ENCODE data around the gene TMEM52.
A peak's percentile ranks its signal among the peaks of the same experiment; 100 is the strongest.

The TMEM52 gene

GRCh38 chr1:1926886-1927660 is 8.0 kb upstream of the TMEM52 start:
- Mint-ChIP-seq H3K36me3 (no peaks in the 10 kb centered on the region), H3K4me3 (no peak overlapping the region), H3K9me3 (no peaks in the 10 kb centered on the region), H3K27ac (no peak overlapping the region), H3K27me3 (peaks cover 15 to 45% of the 10 kb centered on the region in 2 donors), H3K4me1 (peaks cover 4 to 6% of the 10 kb centered on the region in 2 donors)
- no peak for ATAC-seq (replicated peaks)
- DNase-seq = no peak

GRCh38 chr1:1926346-1926811 is 7.3 kb upstream of the TMEM52 start:
- DNase-seq = no peak
- Mint-ChIP-seq H3K4me3 (no peak overlapping the region), H3K4me1 (peaks cover 4 to 6% of the 10 kb centered on the region in 2 donors), H3K9me3 (no peaks in the 10 kb centered on the region), H3K27me3 (peaks cover 15 to 45% of the 10 kb centered on the region in 2 donors), H3K27ac (no peak overlapping the region), H3K36me3 (no peaks in the 10 kb centered on the region)
- ATAC-seq (replicated peaks) = no peak

DNA sequence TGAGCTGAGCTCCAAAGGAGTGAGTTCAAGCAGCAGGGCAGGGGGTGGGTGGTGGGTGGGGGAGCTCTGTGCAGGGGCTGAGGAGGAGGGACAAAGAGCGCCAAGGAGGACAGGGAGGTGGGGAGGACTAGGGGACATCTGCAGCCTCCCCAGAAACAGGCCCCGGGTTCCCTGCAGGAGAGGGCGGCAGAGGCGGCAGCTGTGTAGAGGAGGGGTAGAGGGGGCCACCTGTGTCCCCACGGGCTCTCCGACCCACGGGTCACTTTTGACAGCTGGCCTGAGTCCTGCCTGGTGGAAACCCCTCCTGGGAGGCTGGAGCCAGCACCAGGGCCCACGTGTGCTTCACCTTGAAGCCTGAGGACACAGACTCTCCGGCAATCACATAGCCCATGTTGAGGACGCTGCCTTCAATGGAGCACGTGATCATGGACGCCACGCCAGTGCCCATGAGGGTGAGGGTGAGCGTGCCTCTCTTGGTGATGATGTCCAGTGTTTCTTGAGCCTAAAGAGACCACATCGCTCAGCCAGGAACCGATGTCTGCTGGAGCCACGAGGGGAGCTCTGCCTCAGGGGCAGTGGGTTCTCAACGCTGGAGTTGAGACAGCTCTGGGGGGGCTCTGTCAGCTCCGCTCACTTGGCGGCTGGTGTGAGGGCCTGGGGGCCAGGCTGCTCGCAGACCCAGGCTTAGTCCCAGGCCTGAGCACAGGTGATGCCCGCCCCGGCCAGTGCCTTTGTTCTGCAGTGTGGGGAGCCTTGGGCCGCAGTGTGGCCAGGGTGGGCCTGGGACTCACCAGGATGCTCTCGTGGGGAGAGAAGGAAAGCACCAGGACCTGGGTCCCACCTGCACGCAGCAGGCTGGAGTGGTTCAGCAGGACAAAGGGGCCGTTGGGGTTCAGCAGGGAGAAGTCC is 6.6 kb upstream of the TMEM52 start:
- H3K4me1 Mint-ChIP-seq = peaks cover 4 to 6% of the 10 kb centered on the region in 2 donors
- H3K36me3 Mint-ChIP-seq = no peaks in the 10 kb centered on the region
- H3K9me3 Mint-ChIP-seq = no peaks in the 10 kb centered on the region
- no peak overlapping the region for H3K27ac Mint-ChIP-seq
- no peak for DNase-seq
- H3K27me3 Mint-ChIP-seq = peaks cover 15 to 45% of the 10 kb centered on the region in 2 donors
- ATAC-seq (replicated peaks) = no peak
- H3K4me3 Mint-ChIP-seq = no peak overlapping the region

- peaks cover 4 to 6% of the 10 kb centered on the region in 2 donors for H3K4me1 Mint-ChIP-seq
- no peak overlapping the region for H3K4me3 Mint-ChIP-seq
- peaks cover 15 to 45% of the 10 kb centered on the region in 2 donors for H3K27me3 Mint-ChIP-seq
- H3K27ac Mint-ChIP-seq = peak overlapping the region; percentile 47
- no peak for ATAC-seq (replicated peaks)
- DNase-seq = no peak
- no peaks in the 10 kb centered on the region for H3K36me3 Mint-ChIP-seq
- H3K9me3 Mint-ChIP-seq = no peaks in the 10 kb centered on the region
Observed at GRCh38 chr1:1924849-1925248, 5.8 kb upstream of the TMEM52 start.

GRCh38 chr1:1924386-1924785 is 5.3 kb upstream of the TMEM52 start:
- H3K4me1 Mint-ChIP-seq = peaks cover 4 to 6% of the 10 kb centered on the region in 2 donors
- no peaks in the 10 kb centered on the region for H3K9me3 Mint-ChIP-seq
- DNase-seq (no peak), ATAC-seq (replicated peaks) (no peak)
- H3K4me3 Mint-ChIP-seq = no peak overlapping the region
- peaks cover 15 to 45% of the 10 kb centered on the region in 2 donors for H3K27me3 Mint-ChIP-seq
- H3K36me3 Mint-ChIP-seq = no peaks in the 10 kb centered on the region
- H3K27ac Mint-ChIP-seq = peak overlapping the region; percentile 47

DNA sequence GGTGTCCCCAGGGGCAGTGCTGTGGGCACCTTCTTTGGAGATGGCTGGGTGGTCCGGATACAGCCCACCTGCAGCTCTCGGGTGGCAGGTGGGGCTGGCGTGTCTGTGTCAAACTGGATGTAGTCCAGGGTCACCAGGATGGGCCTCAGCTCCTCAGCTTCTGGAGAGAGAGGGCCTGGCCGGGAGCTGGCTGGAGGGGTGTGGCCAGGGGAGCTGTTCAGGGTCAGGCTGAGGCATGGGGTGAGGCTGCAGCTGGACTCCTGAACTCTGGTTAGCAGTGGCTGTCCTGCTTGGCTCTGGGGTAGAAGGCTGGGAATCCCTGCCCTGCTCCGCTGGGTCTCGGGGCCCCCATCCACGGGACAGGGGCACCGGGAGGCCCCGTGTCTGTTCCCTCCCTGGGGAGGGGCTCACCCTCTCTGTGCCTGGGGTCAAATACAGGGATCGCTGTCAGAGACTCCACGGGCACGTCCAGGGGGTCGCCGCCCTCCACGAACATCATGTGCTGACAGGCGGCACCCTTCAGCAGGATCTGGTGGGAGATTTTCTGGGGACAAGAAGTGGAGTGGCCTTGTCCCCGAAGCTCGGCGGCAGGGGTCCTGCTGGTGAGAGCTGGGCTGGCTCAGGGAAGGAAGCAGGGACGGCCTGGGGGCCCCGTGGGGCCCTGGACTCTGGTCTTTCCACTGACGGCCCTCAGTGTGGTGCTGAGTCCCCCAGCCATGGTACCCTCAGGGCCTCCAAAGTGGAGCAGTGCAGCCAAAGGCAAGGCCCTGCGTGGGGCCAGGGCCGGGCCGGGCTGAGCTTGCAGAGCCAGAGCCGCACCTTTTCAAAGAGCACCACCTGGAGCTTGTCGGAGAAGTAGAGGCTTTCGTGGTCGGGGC is 4.1 kb upstream of the TMEM52 start:
- Mint-ChIP-seq H3K4me1 (peaks cover 4 to 9% of the 10 kb centered on the region in 2 donors), H3K4me3 (no peak overlapping the region), H3K36me3 (no peaks in the 10 kb centered on the region), H3K27me3 (peaks cover 15 to 39% of the 10 kb centered on the region in 2 donors), H3K27ac (no peak overlapping the region), H3K9me3 (no peaks in the 10 kb centered on the region)
- ATAC-seq (replicated peaks) (no peak), DNase-seq (no peak)

DNA sequence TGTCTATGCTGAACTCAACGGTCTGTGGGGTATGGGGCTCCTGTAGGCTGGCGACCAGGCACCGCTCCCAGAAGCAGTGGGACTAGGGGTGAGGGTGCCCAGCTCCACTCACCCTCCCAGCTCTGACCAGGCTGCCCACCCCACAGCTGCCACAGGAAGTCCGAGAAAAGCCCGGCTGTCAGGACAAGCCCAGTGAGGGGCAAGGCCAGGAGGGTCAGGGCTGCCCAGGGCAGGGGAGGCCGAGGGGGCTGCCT is 3.5 kb upstream of the TMEM52 start:
- ATAC-seq (replicated peaks) (no peak), DNase-seq (no peak)
- Mint-ChIP-seq H3K27me3 (peaks cover 15 to 40% of the 10 kb centered on the region in 2 donors), H3K36me3 (no peaks in the 10 kb centered on the region), H3K27ac (no peak overlapping the region), H3K9me3 (no peaks in the 10 kb centered on the region), H3K4me3 (no peak overlapping the region), H3K4me1 (peaks cover 6 to 15% of the 10 kb centered on the region in 2 donors)

- DNase-seq (no peak), ATAC-seq (replicated peaks) (no peak)
- Mint-ChIP-seq H3K36me3 (no peaks in the 10 kb centered on the region), H3K27ac (no peak overlapping the region), H3K9me3 (no peaks in the 10 kb centered on the region), H3K4me3 (no peak overlapping the region), H3K27me3 (peaks cover 15 to 37% of the 10 kb centered on the region in 2 donors), H3K4me1 (peaks cover 8 to 17% of the 10 kb centered on the region in 2 donors)
Observed at GRCh38 chr1:1921901-1922701, 3.0 kb upstream of the TMEM52 start.

DNA sequence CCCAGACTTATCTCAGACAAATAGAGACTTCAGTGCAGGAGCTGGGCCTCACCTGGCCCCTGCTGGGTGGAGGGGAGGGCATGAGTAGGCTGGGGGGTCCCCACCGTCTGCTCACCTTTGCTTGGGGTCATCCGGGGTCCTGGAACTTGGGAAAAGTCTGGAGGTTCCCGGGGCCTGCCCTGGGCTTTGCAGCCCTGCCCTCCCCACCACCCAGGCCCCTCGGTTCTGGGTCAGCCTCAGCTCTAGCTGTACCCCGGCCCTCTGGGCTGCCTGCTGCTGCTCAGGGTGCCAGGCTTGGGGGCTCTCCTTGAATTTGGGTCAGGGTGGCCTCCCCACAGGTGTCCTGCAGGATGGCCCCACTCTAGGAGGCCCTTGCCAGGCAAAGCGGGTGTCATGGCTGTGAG is 2.4 kb upstream of the TMEM52 start:
- Mint-ChIP-seq H3K36me3 (no peaks in the 10 kb centered on the region), H3K9me3 (no peaks in the 10 kb centered on the region), H3K27me3 (peaks cover 14 to 31% of the 10 kb centered on the region in 2 donors), H3K27ac (no peak overlapping the region), H3K4me3 (no peak overlapping the region), H3K4me1 (peaks cover 8 to 17% of the 10 kb centered on the region in 2 donors)
- DNase-seq (no peak), ATAC-seq (replicated peaks) (no peak)

GRCh38 chr1:1920608-1921458 is 1.8 kb upstream of the TMEM52 start:
- Mint-ChIP-seq H3K9me3 (no peaks in the 10 kb centered on the region), H3K4me1 (peaks cover 8 to 17% of the 10 kb centered on the region in 2 donors), H3K36me3 (no peaks in the 10 kb centered on the region), H3K27ac (no peak overlapping the region), H3K4me3 (peak overlapping the region in 1 of 2 donors; percentile 44), H3K27me3 (peaks cover 8 to 25% of the 10 kb centered on the region in 2 donors)
- no peak for DNase-seq
- ATAC-seq (replicated peaks) = no peak

GRCh38 chr1:1920057-1920607 is 1.1 kb upstream of the TMEM52 start:
- Mint-ChIP-seq H3K36me3 (no peaks in the 10 kb centered on the region), H3K4me1 (peaks cover 9 to 17% of the 10 kb centered on the region in 2 donors), H3K27me3 (peaks cover 7 to 21% of the 10 kb centered on the region in 2 donors), H3K4me3 (peak overlapping the region; percentile 41 to 75), H3K27ac (peak overlapping the region; percentile 65), H3K9me3 (no peaks in the 10 kb centered on the region)
- DNase-seq = no peak
- ATAC-seq (replicated peaks) = no peak

- peak overlapping the region; percentile 75 to 79 for H3K4me3 Mint-ChIP-seq
- H3K27ac Mint-ChIP-seq = peak overlapping the region; percentile 79
- peak; percentile 86 to 91 for ATAC-seq (replicated peaks)
- peaks cover under 1 to 14% of the 10 kb centered on the region in 2 donors for H3K27me3 Mint-ChIP-seq
- peak; percentile 99 for DNase-seq
- H3K9me3 Mint-ChIP-seq = no peaks in the 10 kb centered on the region
- no peaks in the 10 kb centered on the region for H3K36me3 Mint-ChIP-seq
- peaks cover 6 to 17% of the 10 kb centered on the region in 2 donors for H3K4me1 Mint-ChIP-seq
Observed at GRCh38 chr1:1919304-1920056, 401 bp upstream of the TMEM52 start.
